ENCODE data around the gene CAMKK2. TPM values are rescaled to one million over a fixed set of nuclear protein-coding genes. Genes with fewer than 3 reads are reported as not detected.
"Not testable (repeated sequence)": the region's sequence is repeated elsewhere in the genome, so short reads cannot be mapped to it uniquely, and the experiment has no call there.

Gene CAMKK2
- total RNA-seq, 1 donor from 2014 or later, result 20.5 TPM

- CTCF ChIA-PET, result no interaction called here
- no peak overlapping the region for H3K4me3 Mint-ChIP-seq
- H3K9me3 Mint-ChIP-seq, result no peaks in the 10 kb centered on the region
- peaks cover 12% of the 10 kb centered on the region for H3K4me1 Mint-ChIP-seq
- no peak for TF ChIP-seq CTCF (IDR thresholded peaks at IDR 0.05)
- no peak overlapping the region for H3K27ac Mint-ChIP-seq
- ATAC-seq (ENCODE audit: low read depth) (no peak), DNase-seq (no peak)
- intact Hi-C loops (cut with micrococcal nuclease), result no loop called here
- POLR2A ChIA-PET, result no interaction called here
- peaks cover 8% of the 10 kb centered on the region for H3K36me3 Mint-ChIP-seq (ENCODE audit: low read depth)
- no peaks in the 10 kb centered on the region for H3K27me3 Mint-ChIP-seq
Observed at GRCh38 chr12:121283841-121284240, 12.7 kb downstream of the CAMKK2 start.

GRCh38 chr12:121283388-121283787 is 13.1 kb downstream of the CAMKK2 start:
- intact Hi-C loops (cut with micrococcal nuclease), result no loop called here
- no peaks in the 10 kb centered on the region for H3K9me3 Mint-ChIP-seq
- no peak for ATAC-seq (ENCODE audit: low read depth)
- ChIA-PET POLR2A (no interaction called here), CTCF (no interaction called here)
- no peak overlapping the region for H3K27ac Mint-ChIP-seq
- DNase-seq, result no peak
- TF ChIP-seq CTCF (IDR thresholded peaks at IDR 0.05), result no peak
- peaks cover 10% of the 10 kb centered on the region for H3K36me3 Mint-ChIP-seq (ENCODE audit: low read depth)
- peaks cover 7% of the 10 kb centered on the region for H3K4me1 Mint-ChIP-seq
- H3K27me3 Mint-ChIP-seq, result no peaks in the 10 kb centered on the region
- no peak overlapping the region for H3K4me3 Mint-ChIP-seq

- intact Hi-C loops (cut with micrococcal nuclease); H3K27ac Mint-ChIP-seq; CTCF ChIA-PET; H3K4me3 Mint-ChIP-seq; H3K27me3 Mint-ChIP-seq; ATAC-seq (ENCODE audit: low read depth); POLR2A ChIA-PET; H3K9me3 Mint-ChIP-seq; H3K4me1 Mint-ChIP-seq; DNase-seq: not testable (repeated sequence)
- H3K36me3 Mint-ChIP-seq (ENCODE audit: low read depth), result peaks cover 14% of the 10 kb centered on the region
Observed at GRCh38 chr12:121282910-121283309, 13.6 kb downstream of the CAMKK2 start.

GRCh38 chr12:121282072-121282742 is 14.3 kb downstream of the CAMKK2 start:
- CTCF ChIA-PET, result no interaction called here
- Mint-ChIP-seq H3K27ac (no peak overlapping the region), H3K36me3 (ENCODE audit: low read depth) (peaks cover 17% of the 10 kb centered on the region), H3K4me1 (peaks cover 9% of the 10 kb centered on the region), H3K4me3 (no peak overlapping the region), H3K9me3 (no peaks in the 10 kb centered on the region), H3K27me3 (no peaks in the 10 kb centered on the region)
- ATAC-seq (ENCODE audit: low read depth) (no peak), DNase-seq (no peak)
- POLR2A ChIA-PET, result no interaction called here
- intact Hi-C loops (cut with micrococcal nuclease), result no loop called here
- no peak for TF ChIP-seq CTCF (IDR thresholded peaks at IDR 0.05)

- CTCF ChIA-PET; H3K27me3 Mint-ChIP-seq; intact Hi-C loops (cut with micrococcal nuclease); H3K9me3 Mint-ChIP-seq; H3K4me3 Mint-ChIP-seq; DNase-seq; H3K27ac Mint-ChIP-seq; ATAC-seq (ENCODE audit: low read depth); POLR2A ChIA-PET: not testable (repeated sequence)
- peaks cover 11% of the 10 kb centered on the region for H3K4me1 Mint-ChIP-seq
- peaks cover 21% of the 10 kb centered on the region for H3K36me3 Mint-ChIP-seq (ENCODE audit: low read depth)
Observed at GRCh38 chr12:121281116-121281515, 15.4 kb downstream of the CAMKK2 start.

- H3K27ac Mint-ChIP-seq; ATAC-seq (ENCODE audit: low read depth); POLR2A ChIA-PET; H3K9me3 Mint-ChIP-seq; H3K27me3 Mint-ChIP-seq; intact Hi-C loops (cut with micrococcal nuclease); H3K4me3 Mint-ChIP-seq; CTCF ChIA-PET; DNase-seq: not testable (repeated sequence)
- peaks cover 11% of the 10 kb centered on the region for H3K4me1 Mint-ChIP-seq
- H3K36me3 Mint-ChIP-seq (ENCODE audit: low read depth), result peaks cover 23% of the 10 kb centered on the region
Observed at GRCh38 chr12:121280531-121280930, 16.0 kb downstream of the CAMKK2 start.

- CTCF ChIA-PET, result no interaction called here
- POLR2A ChIA-PET, result no interaction called here
- Mint-ChIP-seq H3K4me1 (peaks cover 11% of the 10 kb centered on the region), H3K27ac (no peak overlapping the region), H3K27me3 (no peaks in the 10 kb centered on the region), H3K4me3 (no peak overlapping the region), H3K9me3 (no peaks in the 10 kb centered on the region), H3K36me3 (ENCODE audit: low read depth) (peaks cover 25% of the 10 kb centered on the region)
- no peak for TF ChIP-seq CTCF (IDR thresholded peaks at IDR 0.05)
- no peak for DNase-seq
- intact Hi-C loops (cut with micrococcal nuclease), result no loop called here
- no peak for ATAC-seq (ENCODE audit: low read depth)
Observed at GRCh38 chr12:121279507-121279915, 17.0 kb downstream of the CAMKK2 start.
